Muscle layer of colon (tissue), 2 donors: Measurements from ENCODE around the gene MYO1F.
A peak's percentile ranks its signal among the peaks of the same experiment; 100 is the strongest.
"Not testable (repeated sequence)": the region's sequence is repeated elsewhere in the genome, so short reads cannot be mapped to it uniquely, and the experiment has no call there.

ENCODE experiments used
- H3K27ac ChIP-seq: one replicate; pipeline ENCODE4 v1.7.0; 2013; ENCODE audit warnings: low read depth, mild to moderate bottlenecking, low read length, moderate library complexity
- H3K27me3 ChIP-seq, 2 donors: one replicate each; pipeline ENCODE4 v1.7.0; 2013; ENCODE audit warnings: low read length in 2 of 2, mild to moderate bottlenecking in 2 of 2; ENCODE audit not compliant: insufficient read depth in 2 of 2, control insufficient read depth in 1 of 2
- H3K36me3 ChIP-seq: one replicate; pipeline ENCODE4 v1.7.0; 2013; ENCODE audit warnings: mild to moderate bottlenecking, low read length; ENCODE audit not compliant: insufficient read depth
- H3K4me1 ChIP-seq: one replicate; pipeline ENCODE4 v1.7.0; 2013; ENCODE audit warnings: mild to moderate bottlenecking, low read length; ENCODE audit not compliant: insufficient read depth
- H3K4me3 ChIP-seq, 2 donors: one replicate each; pipeline ENCODE4 v1.7.0; 2013; ENCODE audit warnings: low read length in 2 of 2, low read depth in 1 of 2, mild to moderate bottlenecking in 1 of 2, moderate library complexity in 1 of 2
- H3K9ac ChIP-seq: one replicate; pipeline ENCODE4 v1.7.0; 2013; ENCODE audit warnings: low read length
- H3K9me3 ChIP-seq: one replicate; pipeline ENCODE4 v1.7.0; 2013; ENCODE audit warnings: mild to moderate bottlenecking, low read length
- donor health status: abdominal sarcoma.
- donor health status: Adenocarcinoma of cecum.

Gene MYO1F

DNA sequence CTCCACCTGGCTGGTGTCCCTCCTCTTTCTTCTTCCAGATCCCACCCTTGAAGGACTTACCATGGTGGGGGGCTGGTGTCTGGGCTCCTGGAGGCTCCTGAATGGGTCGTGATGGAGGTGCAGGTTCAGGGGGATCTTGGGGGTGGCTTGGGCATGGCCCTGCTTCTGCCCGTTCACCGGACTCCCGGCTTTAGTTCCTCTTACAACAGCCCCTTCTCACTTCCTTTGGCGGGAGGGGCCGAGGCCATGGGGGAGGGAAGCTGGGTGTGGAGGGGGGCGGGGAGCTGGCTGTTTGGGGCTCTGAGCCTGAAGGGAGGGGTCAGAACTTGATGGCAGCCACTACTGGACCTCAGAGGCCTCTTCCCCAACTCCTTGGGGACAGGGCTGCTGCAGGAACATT, at the start of gene MYO1F:
Gene MYO1F, minus strand, starts transcription at position 196 of the 400 bp plus-strand sequence. Its CDS starts 133 bp downstream, at position 63.
- no peak within 1 kb of the TSS for H3K27ac ChIP-seq
- peaks cover 0 to 18% of the 10 kb centered on the region in 2 donors for H3K27me3 ChIP-seq
- no peaks in the 10 kb centered on the region for H3K36me3 ChIP-seq
- H3K9ac ChIP-seq = no peak within 1 kb of the TSS
- H3K9me3 ChIP-seq = no peaks in the 10 kb centered on the region
- H3K4me3 ChIP-seq = peak within 1 kb of the TSS in 1 of 2 donors; percentile 8
- no peaks in the 10 kb centered on the region for H3K4me1 ChIP-seq

DNA sequence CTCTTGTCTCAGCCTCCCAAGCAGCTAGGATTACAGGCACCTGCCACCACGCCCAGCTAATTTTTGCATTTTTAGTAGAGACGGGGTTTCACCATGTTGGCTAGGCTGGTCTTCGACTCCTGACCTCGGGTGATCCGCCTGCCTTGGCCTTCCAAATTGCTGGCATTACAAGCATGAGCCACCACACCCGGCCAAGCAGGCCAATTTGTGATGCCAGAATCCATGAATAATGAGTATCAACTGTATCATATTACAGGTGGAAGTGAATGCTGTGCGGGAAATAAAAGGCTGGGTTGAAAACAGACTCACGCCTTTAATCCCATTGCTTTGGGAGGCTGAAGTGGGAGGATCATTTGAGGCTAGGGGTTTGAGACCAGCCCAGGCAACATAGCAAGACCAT, 49.6 kb upstream of the MYO1F start:
- no peak overlapping the region for H3K4me3 ChIP-seq
- H3K27me3 ChIP-seq = no peaks in the 10 kb centered on the region
- no peaks in the 10 kb centered on the region for H3K9me3 ChIP-seq
- H3K27ac ChIP-seq = no peak overlapping the region
- H3K36me3 ChIP-seq = no peaks in the 10 kb centered on the region
- no peaks in the 10 kb centered on the region for H3K4me1 ChIP-seq
- no peak overlapping the region for H3K9ac ChIP-seq

DNA sequence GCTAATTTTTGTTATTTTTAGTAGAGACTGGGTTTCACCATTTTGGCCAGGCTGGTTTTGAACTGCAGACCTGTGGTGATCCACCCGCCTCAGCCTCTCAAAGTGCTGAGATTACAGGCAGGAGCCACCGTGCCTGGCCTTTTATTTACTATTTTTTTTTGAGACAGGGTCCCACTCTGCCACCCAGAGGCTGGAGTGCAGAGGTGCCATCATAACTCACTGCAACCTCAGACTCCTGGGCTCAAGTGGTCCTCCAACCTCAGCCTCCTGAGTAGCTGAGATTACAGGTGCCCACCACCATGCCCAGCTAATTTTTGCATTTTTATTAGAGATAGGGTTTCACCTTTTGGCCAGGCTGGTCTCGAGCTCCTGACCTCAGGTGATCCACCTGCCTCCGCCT, 45.6 kb upstream of the MYO1F start:
- not testable (repeated sequence) for H3K4me1 ChIP-seq, H3K4me3 ChIP-seq, H3K27ac ChIP-seq, H3K36me3 ChIP-seq, H3K9ac ChIP-seq, H3K27me3 ChIP-seq, H3K9me3 ChIP-seq

DNA sequence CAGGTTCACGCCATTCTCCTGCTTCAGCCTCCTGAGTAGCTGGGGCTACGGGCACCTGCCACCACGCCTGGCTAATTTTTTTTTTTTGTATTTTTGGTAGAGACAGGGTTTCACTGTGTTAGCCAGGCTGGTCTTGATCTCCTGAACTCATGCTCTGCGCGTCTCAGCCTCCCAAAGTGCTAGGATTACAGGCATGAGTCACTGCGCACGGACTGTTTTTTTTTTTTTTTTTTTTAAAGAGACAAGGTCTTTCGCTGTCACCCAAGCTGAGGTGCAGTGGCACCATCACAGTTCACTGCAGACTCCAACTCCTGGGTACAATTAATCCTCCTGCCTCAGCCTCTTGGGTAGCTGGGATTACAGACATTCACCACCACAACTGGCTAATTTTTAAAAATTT, 41.5 kb upstream of the MYO1F start:
- no peaks in the 10 kb centered on the region for H3K36me3 ChIP-seq
- H3K4me3 ChIP-seq = no peak overlapping the region
- no peak overlapping the region for H3K9ac ChIP-seq
- H3K9me3 ChIP-seq = no peaks in the 10 kb centered on the region
- H3K4me1 ChIP-seq = no peaks in the 10 kb centered on the region
- H3K27ac ChIP-seq = no peak overlapping the region
- H3K27me3 ChIP-seq = no peaks in the 10 kb centered on the region

DNA sequence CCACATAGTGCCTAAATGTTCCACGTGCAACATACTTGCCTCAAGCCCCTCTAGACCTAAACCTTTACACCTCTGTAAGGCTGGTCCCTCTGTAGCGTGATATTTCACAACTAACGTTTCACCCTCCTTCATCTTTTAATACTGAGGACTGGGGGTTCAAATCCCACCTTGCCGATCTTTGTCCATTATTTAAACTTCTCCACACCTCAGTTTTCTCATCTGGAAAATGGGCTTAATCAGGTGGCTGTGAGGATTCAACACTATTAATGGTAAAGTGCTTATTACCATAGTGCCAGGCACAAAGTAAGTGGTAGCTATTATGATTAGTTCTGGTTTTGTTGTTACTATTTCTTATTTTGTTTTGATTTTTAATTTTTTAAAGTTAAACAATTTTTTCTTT, 40.7 kb upstream of the MYO1F start:
- no peaks in the 10 kb centered on the region for H3K9me3 ChIP-seq
- H3K27ac ChIP-seq = no peak overlapping the region
- no peaks in the 10 kb centered on the region for H3K36me3 ChIP-seq
- no peaks in the 10 kb centered on the region for H3K27me3 ChIP-seq
- H3K9ac ChIP-seq = no peak overlapping the region
- no peaks in the 10 kb centered on the region for H3K4me1 ChIP-seq
- H3K4me3 ChIP-seq = no peak overlapping the region

DNA sequence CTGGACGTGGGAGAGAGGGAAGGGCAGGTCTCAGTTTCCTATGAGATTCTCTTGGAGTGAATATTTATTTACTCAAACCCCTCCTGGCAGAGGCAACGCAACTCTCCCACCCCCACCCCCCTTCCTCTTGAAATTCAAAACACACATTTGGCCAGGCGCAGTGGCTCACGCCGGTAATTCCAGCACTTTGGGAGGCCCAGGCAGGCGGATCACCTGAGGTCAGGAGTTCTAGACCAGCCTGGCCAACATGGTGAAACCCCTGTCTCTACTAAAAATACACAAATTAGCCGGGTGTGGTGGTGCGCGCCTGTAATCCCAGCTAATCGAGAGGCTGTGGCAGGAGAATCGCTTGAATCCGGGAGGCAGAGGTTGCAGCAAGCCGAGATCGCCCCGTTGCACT, 40.1 kb upstream of the MYO1F start:
- not testable (repeated sequence) for H3K9me3 ChIP-seq, H3K4me1 ChIP-seq, H3K27me3 ChIP-seq, H3K27ac ChIP-seq, H3K4me3 ChIP-seq, H3K9ac ChIP-seq, H3K36me3 ChIP-seq

DNA sequence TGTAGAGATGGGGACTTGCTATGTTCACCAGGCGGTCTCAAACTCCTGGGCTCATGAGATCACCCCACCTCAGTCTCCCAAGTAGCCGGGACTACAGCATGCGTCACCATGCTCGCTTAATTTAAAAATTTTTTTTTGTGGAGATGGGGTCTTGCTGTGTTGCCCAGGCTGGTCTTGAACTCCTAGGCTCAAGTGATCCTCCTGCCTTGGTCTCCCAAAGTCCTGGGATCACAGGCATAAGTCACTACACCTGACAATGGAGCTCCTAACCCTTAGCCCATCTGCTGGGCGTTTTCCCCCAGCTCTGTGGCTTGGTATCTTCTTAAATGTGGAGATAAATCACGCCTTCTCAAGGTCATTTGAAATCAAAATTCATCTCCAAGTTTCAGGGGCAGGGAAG, 39.6 kb upstream of the MYO1F start:
- Histone ChIP-seq H3K27ac (no peak overlapping the region), H3K4me3 (no peak overlapping the region), H3K4me1 (no peaks in the 10 kb centered on the region), H3K9ac (no peak overlapping the region), H3K9me3 (no peaks in the 10 kb centered on the region), H3K36me3 (no peaks in the 10 kb centered on the region), H3K27me3 (no peaks in the 10 kb centered on the region)

DNA sequence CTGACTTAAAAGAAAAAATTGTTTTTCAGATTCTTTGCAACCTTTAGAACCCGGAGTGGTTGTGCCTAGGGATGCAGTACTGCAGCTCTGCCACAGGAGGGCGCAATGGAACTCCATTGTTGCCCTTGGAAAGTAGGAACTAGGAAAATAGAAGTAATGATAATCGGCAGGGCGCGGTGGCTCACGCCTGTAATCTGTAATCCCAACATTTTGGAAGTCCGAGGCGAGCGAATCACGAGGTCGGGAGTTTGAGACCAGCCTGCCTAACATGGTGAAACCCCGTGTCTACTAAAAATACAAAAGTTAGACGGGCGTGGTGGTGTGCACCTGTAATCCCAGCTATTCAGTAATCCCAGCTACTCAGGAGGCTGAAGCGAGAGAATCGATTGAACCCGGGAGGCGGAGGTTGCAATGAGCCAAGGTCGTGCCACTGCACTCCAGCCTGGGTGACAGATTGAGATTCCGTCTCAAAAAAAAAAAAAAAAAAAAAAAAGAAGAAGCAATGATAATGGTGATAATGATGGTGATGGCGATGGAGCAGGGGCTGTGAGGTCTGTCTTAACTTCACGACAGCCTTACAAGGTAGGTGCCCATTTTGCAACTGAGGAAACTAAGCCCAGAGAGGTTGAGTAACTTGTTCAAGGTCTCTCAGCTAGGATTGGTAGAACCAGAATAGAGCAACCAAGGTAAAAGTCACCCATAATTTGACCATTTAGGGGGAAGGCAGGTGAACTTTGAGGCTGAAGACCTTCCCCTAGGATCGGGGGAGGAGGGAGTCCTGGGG, 38.8 kb upstream of the MYO1F start:
- H3K9me3 ChIP-seq = no peaks in the 10 kb centered on the region
- H3K9ac ChIP-seq = no peak overlapping the region
- no peaks in the 10 kb centered on the region for H3K27me3 ChIP-seq
- H3K4me1 ChIP-seq = no peaks in the 10 kb centered on the region
- no peaks in the 10 kb centered on the region for H3K36me3 ChIP-seq
- H3K27ac ChIP-seq = no peak overlapping the region
- H3K4me3 ChIP-seq = no peak overlapping the region

DNA sequence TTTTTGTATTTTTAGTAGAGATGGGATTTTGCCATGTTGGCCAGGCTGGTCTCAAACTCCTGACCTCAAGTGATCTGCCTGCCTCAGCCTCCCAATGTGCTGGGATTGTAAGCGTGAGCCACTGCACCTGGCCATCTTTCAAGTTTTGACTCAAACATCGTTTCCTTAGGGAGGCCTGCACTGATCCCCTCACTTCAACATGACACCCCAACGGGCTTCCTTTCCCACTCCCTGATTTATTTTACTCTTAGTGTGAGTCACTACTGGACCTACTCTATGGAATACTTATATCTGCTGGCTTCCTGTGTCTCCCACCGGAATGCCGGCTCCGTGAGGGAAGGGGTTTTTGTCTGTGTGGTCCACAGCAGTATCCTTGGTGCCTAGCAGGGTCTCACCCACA, 37.8 kb upstream of the MYO1F start:
- Histone ChIP-seq H3K4me3 (no peak overlapping the region), H3K27me3 (no peaks in the 10 kb centered on the region), H3K27ac (no peak overlapping the region), H3K9ac (no peak overlapping the region), H3K4me1 (no peaks in the 10 kb centered on the region), H3K9me3 (no peaks in the 10 kb centered on the region), H3K36me3 (no peaks in the 10 kb centered on the region)

DNA sequence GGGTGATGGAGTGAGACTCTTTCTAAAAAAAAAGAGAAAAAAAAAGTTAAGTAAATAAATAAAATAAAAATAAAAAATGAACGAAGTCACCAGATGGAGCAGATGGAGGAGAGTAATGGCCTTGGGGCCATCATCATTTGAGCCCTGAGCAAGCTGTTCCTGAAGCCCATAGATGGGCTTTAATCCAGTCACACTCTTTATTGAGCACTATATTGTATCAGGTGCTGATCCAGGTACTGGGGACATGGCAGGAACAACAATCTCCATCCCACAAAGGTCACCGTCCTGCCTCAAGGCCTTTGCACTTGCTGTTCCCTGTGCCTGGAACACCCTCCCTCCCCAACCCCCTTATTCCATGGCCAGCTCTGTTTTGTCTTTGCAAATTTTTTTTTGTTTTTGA, 37.2 kb upstream of the MYO1F start:
- no peak overlapping the region for H3K4me3 ChIP-seq
- no peaks in the 10 kb centered on the region for H3K4me1 ChIP-seq
- no peaks in the 10 kb centered on the region for H3K27me3 ChIP-seq
- no peaks in the 10 kb centered on the region for H3K9me3 ChIP-seq
- H3K9ac ChIP-seq = no peak overlapping the region
- H3K36me3 ChIP-seq = no peaks in the 10 kb centered on the region
- H3K27ac ChIP-seq = no peak overlapping the region

DNA sequence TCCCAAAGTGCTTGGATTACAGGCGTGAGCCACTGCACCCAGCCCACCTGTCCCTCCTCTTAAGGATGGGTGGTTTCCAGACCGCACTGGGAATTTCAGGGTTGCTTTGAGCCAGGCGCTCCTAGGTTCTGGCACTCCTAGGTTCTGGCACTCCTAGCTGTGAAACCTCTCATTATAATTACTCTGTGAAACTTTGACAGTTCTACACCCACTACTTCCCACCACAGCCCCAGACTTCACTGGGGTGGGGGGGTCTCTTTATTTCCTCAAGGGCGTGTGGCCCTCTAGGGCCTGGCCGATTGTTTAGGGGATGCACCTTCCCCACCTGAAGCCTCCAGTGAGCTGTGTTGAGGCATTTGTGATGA, 35.5 kb upstream of the MYO1F start:
- H3K36me3 ChIP-seq = no peaks in the 10 kb centered on the region
- H3K4me3 ChIP-seq = no peak overlapping the region
- H3K4me1 ChIP-seq = peaks cover 7% of the 10 kb centered on the region
- no peak overlapping the region for H3K9ac ChIP-seq
- H3K9me3 ChIP-seq = no peaks in the 10 kb centered on the region
- no peak overlapping the region for H3K27ac ChIP-seq
- H3K27me3 ChIP-seq = no peaks in the 10 kb centered on the region
